Measurements from ENCODE around the gene KCTD3. TPM values are rescaled to one million over a fixed set of nuclear protein-coding genes. Genes with fewer than 3 reads are reported as not detected.

The KCTD3 gene
- total and polyA plus RNA-seq, 10 of the 15 experiments (the other 5 are each of a cell fraction or from before 2014, with no cell fraction given) = 3.6 to 19.8 (median 10.7) TPM

GRCh38 chr1:215606036-215606435, 38.9 kb downstream of the KCTD3 start:
- H3K4me2 ChIP-seq (ENCODE audit: control insufficient read depth, insufficient read depth) = no peak overlapping the region
- H2AFZ ChIP-seq (ENCODE audit: control insufficient read depth, low read depth, low read length) = no peak overlapping the region
- BruUV-seq (replicated peaks) = no TSS peak
- H3K9ac ChIP-seq (ENCODE audit: control insufficient read depth, insufficient read depth, low read length) = no peak overlapping the region
- CTCF ChIA-PET = interaction anchor here (1.0 to 3.0 kb wide), 10 partner anchors 9 to 81 kb away, joined by 3 to 10 read pairs (median 4); no protein-coding TSS in a partner anchor
- H3K79me2 ChIP-seq (ENCODE audit: control insufficient read depth, insufficient read depth, low read length) = no peaks in the 10 kb centered on the region
- H3K27me3 ChIP-seq (replicated peaks in 1 of 2; ENCODE audit: control insufficient read depth in 2 of 2, insufficient read depth in 2 of 2, low read length in 1 of 2) = no peaks in the 10 kb centered on the region
- H3K9me3 ChIP-seq (replicated peaks; ENCODE audit: control insufficient read depth, insufficient read depth, low read length) = no peaks in the 10 kb centered on the region
- no peaks in the 10 kb centered on the region for H3K4me1 ChIP-seq (ENCODE audit: control insufficient read depth, insufficient read depth, low read length)
- H4K20me1 ChIP-seq (ENCODE audit: control insufficient read depth, insufficient read depth) = no peaks in the 10 kb centered on the region
- ATAC-seq (no peak), DNase-seq (ENCODE audit: low read depth, low spot score) (no peak), FAIRE-seq (no peak)
- POLR2A ChIA-PET = no interaction called here
- RAD21 ChIA-PET (ENCODE audit: unreplicated experiment) = interaction anchor here (0.7 to 2.5 kb wide), 2 partner anchors 39 to 80 kb away, joined by 3 to 7 read pairs; partner anchors contain the start of gene KCTD3
- intact Hi-C loops (cut with micrococcal nuclease; ENCODE audit: unreplicated experiment) (loop anchor here (2.0 kb wide), 2 partner anchors 31 to 79 kb away; no protein-coding TSS in a partner anchor), in situ Hi-C loops (cut with MboI) (no loop called here)
- H3K27ac ChIP-seq (ENCODE audit: control insufficient read depth, insufficient read depth) = no peak overlapping the region
- 62% methylated on average over 3 of the region's 3 CpGs for WGBS (ENCODE audit: insufficient coverage, insufficient replicate concordance, low lambda C conversion rate, missing lambda C conversion rate)
- H3K36me3 ChIP-seq (ENCODE audit: control insufficient read depth in 2 of 2, insufficient read depth in 2 of 2, low read length in 1 of 2) = peaks cover 0 to 3% of the 10 kb centered on the region in 2 experiments; a peak in 2 of 4 replicates
- SMC1A ChIA-PET (ENCODE audit: uncharacterized antibody, unreplicated experiment) = interaction anchor here (1.0 to 5.0 kb wide), 6 partner anchors 18 to 79 kb away, joined by 3 to 17 read pairs (median 4); partner anchors contain the start of gene KCTD3
- no peak overlapping the region for H3K4me3 ChIP-seq
- no peak for TF ChIP-seq ZNF384 (IDR thresholded peaks at IDR 0.05; ENCODE audit: borderline replicate concordance, low read depth, low read length)
- TF ChIP-seq RELB (IDR thresholded peaks at IDR 0.05; ENCODE audit: low read depth) = no peak
- TF ChIP-seq, protein P1, sequence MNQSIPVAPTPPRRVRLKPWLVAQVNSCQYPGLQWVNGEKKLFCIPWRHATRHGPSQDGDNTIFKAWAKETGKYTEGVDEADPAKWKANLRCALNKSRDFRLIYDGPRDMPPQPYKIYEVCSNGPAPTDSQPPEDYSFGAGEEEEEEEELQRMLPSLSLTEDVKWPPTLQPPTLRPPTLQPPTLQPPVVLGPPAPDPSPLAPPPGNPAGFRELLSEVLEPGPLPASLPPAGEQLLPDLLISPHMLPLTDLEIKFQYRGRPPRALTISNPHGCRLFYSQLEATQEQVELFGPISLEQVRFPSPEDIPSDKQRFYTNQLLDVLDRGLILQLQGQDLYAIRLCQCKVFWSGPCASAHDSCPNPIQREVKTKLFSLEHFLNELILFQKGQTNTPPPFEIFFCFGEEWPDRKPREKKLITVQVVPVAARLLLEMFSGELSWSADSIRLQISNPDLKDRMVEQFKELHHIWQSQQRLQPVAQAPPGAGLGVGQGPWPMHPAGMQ (IDR thresholded peaks at IDR 0.05; ENCODE audit: borderline replicate concordance) = no peak
- TF ChIP-seq TCF12 (IDR thresholded peaks at IDR 0.05; ENCODE audit: low read depth, low read length) = no peak
- no peak for TF ChIP-seq ATF3 (IDR thresholded peaks at IDR 0.05; ENCODE audit: borderline replicate concordance, extremely low read depth, low read depth, low read length)
- TF ChIP-seq POLR2AphosphoS5 (IDR thresholded peaks at IDR 0.05; ENCODE audit: low read length) = no peak
- TF ChIP-seq TCF7 (IDR thresholded peaks at IDR 0.05; ENCODE audit: borderline replicate concordance) = no peak
- TF ChIP-seq, protein P2, sequence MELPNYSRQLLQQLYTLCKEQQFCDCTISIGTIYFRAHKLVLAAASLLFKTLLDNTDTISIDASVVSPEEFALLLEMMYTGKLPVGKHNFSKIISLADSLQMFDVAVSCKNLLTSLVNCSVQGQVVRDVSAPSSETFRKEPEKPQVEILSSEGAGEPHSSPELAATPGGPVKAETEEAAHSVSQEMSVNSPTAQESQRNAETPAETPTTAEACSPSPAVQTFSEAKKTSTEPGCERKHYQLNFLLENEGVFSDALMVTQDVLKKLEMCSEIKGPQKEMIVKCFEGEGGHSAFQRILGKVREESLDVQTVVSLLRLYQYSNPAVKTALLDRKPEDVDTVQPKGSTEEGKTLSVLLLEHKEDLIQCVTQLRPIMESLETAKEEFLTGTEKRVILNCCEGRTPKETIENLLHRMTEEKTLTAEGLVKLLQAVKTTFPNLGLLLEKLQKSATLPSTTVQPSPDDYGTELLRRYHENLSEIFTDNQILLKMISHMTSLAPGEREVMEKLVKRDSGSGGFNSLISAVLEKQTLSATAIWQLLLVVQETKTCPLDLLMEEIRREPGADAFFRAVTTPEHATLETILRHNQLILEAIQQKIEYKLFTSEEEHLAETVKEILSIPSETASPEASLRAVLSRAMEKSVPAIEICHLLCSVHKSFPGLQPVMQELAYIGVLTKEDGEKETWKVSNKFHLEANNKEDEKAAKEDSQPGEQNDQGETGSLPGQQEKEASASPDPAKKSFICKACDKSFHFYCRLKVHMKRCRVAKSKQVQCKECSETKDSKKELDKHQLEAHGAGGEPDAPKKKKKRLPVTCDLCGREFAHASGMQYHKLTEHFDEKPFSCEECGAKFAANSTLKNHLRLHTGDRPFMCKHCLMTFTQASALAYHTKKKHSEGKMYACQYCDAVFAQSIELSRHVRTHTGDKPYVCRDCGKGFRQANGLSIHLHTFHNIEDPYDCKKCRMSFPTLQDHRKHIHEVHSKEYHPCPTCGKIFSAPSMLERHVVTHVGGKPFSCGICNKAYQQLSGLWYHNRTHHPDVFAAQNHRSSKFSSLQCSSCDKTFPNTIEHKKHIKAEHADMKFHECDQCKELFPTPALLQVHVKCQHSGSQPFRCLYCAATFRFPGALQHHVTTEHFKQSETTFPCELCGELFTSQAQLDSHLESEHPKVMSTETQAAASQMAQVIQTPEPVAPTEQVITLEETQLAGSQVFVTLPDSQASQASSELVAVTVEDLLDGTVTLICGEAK (IDR thresholded peaks at IDR 0.05; ENCODE audit: borderline replicate concordance) = no peak
- no peak for TF ChIP-seq EGR1 (IDR thresholded peaks at IDR 0.05; ENCODE audit: borderline replicate concordance in 1 of 2, low read depth in 2 of 2, low read length in 2 of 2)
- TF ChIP-seq, protein P3, sequence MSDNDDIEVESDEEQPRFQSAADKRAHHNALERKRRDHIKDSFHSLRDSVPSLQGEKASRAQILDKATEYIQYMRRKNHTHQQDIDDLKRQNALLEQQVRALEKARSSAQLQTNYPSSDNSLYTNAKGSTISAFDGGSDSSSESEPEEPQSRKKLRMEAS (IDR thresholded peaks at IDR 0.05; ENCODE audit: low read depth, low read length) = no peak
- TF ChIP-seq MEF2A (IDR thresholded peaks at IDR 0.05; ENCODE audit: insufficient read depth, low read depth, low read length) = no peak
- no peak for TF ChIP-seq PAX8 (IDR thresholded peaks at IDR 0.05)
- TF ChIP-seq BRCA1 (IDR thresholded peaks at IDR 0.05; ENCODE audit: low read depth, low read length) = no peak
- no peak for TF ChIP-seq ZBTB33 (IDR thresholded peaks at IDR 0.05)
